ENCODE data around the gene CACNB4.

DNA sequence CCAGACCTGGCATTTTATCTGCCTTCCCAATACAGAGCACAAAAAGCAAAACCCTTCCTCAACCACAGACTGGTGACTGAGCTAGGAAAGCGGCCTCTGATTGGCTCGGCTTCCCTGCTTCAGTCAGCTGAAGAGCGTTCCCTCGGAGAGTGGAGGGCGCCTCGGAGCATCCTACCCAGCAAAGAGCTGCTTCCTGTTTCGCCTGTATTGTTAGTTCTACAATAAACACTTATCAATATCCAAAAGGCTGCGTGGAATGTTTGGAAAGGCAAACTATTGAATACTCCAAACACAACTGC is 125.0 kb downstream of the CACNB4 start:
- TF ChIP-seq, protein P1, sequence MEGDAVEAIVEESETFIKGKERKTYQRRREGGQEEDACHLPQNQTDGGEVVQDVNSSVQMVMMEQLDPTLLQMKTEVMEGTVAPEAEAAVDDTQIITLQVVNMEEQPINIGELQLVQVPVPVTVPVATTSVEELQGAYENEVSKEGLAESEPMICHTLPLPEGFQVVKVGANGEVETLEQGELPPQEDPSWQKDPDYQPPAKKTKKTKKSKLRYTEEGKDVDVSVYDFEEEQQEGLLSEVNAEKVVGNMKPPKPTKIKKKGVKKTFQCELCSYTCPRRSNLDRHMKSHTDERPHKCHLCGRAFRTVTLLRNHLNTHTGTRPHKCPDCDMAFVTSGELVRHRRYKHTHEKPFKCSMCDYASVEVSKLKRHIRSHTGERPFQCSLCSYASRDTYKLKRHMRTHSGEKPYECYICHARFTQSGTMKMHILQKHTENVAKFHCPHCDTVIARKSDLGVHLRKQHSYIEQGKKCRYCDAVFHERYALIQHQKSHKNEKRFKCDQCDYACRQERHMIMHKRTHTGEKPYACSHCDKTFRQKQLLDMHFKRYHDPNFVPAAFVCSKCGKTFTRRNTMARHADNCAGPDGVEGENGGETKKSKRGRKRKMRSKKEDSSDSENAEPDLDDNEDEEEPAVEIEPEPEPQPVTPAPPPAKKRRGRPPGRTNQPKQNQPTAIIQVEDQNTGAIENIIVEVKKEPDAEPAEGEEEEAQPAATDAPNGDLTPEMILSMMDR (IDR thresholded peaks at IDR 0.05 in 8 of 11, conservative IDR thresholded peaks at IDR 0.05 in 3 of 11): no peak
- TF ChIP-seq POLR2A (IDR thresholded peaks at IDR 0.05): no peak
